ENCODE measurements around the gene WIPF1.

WIPF1 gene

DNA sequence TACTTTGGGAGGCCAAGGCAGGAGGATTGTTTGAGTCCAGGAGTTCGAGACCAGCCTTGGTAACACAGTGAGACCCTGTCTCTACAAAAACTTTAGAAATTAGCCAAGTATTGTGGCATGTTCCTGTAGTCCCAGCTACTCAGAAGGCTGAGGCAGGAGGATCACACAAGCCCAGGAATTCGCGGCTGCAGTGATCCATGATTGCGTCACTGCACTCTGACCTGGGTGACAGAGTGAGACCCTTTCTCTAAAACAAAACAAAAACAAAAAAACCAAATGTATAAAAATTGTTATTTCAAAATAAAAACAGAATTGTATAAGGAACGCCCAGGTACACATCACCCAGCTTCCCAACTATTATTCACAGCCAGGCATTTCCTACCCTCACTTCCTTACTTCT, 56.7 kb downstream of the WIPF1 start:
- TF ChIP-seq, protein P1, sequence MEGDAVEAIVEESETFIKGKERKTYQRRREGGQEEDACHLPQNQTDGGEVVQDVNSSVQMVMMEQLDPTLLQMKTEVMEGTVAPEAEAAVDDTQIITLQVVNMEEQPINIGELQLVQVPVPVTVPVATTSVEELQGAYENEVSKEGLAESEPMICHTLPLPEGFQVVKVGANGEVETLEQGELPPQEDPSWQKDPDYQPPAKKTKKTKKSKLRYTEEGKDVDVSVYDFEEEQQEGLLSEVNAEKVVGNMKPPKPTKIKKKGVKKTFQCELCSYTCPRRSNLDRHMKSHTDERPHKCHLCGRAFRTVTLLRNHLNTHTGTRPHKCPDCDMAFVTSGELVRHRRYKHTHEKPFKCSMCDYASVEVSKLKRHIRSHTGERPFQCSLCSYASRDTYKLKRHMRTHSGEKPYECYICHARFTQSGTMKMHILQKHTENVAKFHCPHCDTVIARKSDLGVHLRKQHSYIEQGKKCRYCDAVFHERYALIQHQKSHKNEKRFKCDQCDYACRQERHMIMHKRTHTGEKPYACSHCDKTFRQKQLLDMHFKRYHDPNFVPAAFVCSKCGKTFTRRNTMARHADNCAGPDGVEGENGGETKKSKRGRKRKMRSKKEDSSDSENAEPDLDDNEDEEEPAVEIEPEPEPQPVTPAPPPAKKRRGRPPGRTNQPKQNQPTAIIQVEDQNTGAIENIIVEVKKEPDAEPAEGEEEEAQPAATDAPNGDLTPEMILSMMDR (IDR thresholded peaks at IDR 0.05; ENCODE audit: insufficient read depth, low read depth, low read length, missing control alignments): no peak
- DNase-seq (ENCODE audit: low read depth): no peak
- H3K4me3 ChIP-seq (ENCODE audit: low read length): no peak overlapping the region

- TF ChIP-seq, protein P1 (IDR thresholded peaks at IDR 0.05; ENCODE audit: insufficient read depth, low read depth, low read length, missing control alignments): no peak
- H3K4me3 ChIP-seq (ENCODE audit: low read length): no peak overlapping the region
- peak; percentile 71 for DNase-seq (ENCODE audit: low read depth)
Measured at GRCh38 chr2:174535757-174536703, 61.6 kb downstream of the WIPF1 start.

- H3K4me3 ChIP-seq (ENCODE audit: low read length): no peak overlapping the region
- TF ChIP-seq, protein P1 (IDR thresholded peaks at IDR 0.05; ENCODE audit: insufficient read depth, low read depth, low read length, missing control alignments): no peak
- no peak for DNase-seq (ENCODE audit: low read depth)
Measured at GRCh38 chr2:174535083-174535482, 62.5 kb downstream of the WIPF1 start.

GRCh38 chr2:174529916-174530315, 67.7 kb downstream of the WIPF1 start:
- DNase-seq (ENCODE audit: low read depth): no peak
- no peak overlapping the region for H3K4me3 ChIP-seq (ENCODE audit: low read length)
- TF ChIP-seq, protein P1 (IDR thresholded peaks at IDR 0.05; ENCODE audit: insufficient read depth, low read depth, low read length, missing control alignments): no peak

GRCh38 chr2:174527959-174528358, 69.6 kb downstream of the WIPF1 start:
- TF ChIP-seq, protein P1 (IDR thresholded peaks at IDR 0.05; ENCODE audit: insufficient read depth, low read depth, low read length, missing control alignments): no peak
- no peak for DNase-seq (ENCODE audit: low read depth)
- no peak overlapping the region for H3K4me3 ChIP-seq (ENCODE audit: low read length)

- H3K4me3 ChIP-seq (ENCODE audit: low read length): no peak overlapping the region
- TF ChIP-seq, protein P1 (IDR thresholded peaks at IDR 0.05; ENCODE audit: insufficient read depth, low read depth, low read length, missing control alignments): no peak
- DNase-seq (ENCODE audit: low read depth): no peak
Measured at GRCh38 chr2:174527101-174527721, 70.4 kb downstream of the WIPF1 start.
